Adipose tissue (tissue), 3 donors: Measurements from ENCODE around the gene RNF112. TPM values are rescaled to one million over a fixed set of nuclear protein-coding genes. Genes with fewer than 3 reads are reported as not detected.
"Not testable (repeated sequence)": the region's sequence is repeated elsewhere in the genome, so short reads cannot be mapped to it uniquely, and the experiment has no call there.

Experiments used
- H3K27ac ChIP-seq: one replicate; pipeline ENCODE4 v1.5.1; 2013; ENCODE audit warnings: low read depth, low read length
- WGBS, 3 donors: extraction: QIAGEN DNeasy Blood & Tissue Kit; methylation state at CpG; one replicate each; pipeline ENCODE4 v1.1.7; 2013; 5-methylcytosine and 5-hydroxymethylcytosine counted together
- polyA plus RNA-seq, 3 donors: library from polyadenylated mRNA; stranded (reverse); fragments of 200-250 nt; gene quantifications; one replicate each; pipeline ENCODE4 v1.2.3, GENCODE V29; 2013
- donor health status: healthy with polysubstance abuse.
- donor health status: Bipolar disorder and iron deficiency.
- donor health status: healthy.

Gene RNF112
- polyA plus RNA-seq, 3 donors = 0.54 to 3.6 (median 0.84) TPM

GRCh38 chr17:19424934-19425868, 14.2 kb downstream of the RNF112 start:
- H3K27ac ChIP-seq = no peak overlapping the region
- 56 to 64% (median 63%) methylated on average over 8 of the region's 8 CpGs for WGBS, 3 donors

GRCh38 chr17:19426631-19427030, 15.6 kb downstream of the RNF112 start:
- WGBS, 3 donors = 94 to 97% (median 95%) methylated on average over 5 of the region's 5 CpGs
- no peak overlapping the region for H3K27ac ChIP-seq

GRCh38 chr17:19431691-19432090, 20.7 kb downstream of the RNF112 start:
- 55 to 87% (median 86%) methylated on average over 3 of the region's 3 CpGs for WGBS, 3 donors
- H3K27ac ChIP-seq = no peak overlapping the region

- H3K27ac ChIP-seq = no peak overlapping the region
- 75 to 88% (median 88%) methylated on average over 5 of the region's 5 CpGs for WGBS, 3 donors
These were observed 22.2 kb downstream of the RNF112 start for GRCh38 chr17:19433255-19433654.

GRCh38 chr17:19433727-19434340, 22.8 kb downstream of the RNF112 start:
- 82 to 90% (median 89%) methylated on average over 2 of the region's 2 CpGs for WGBS, 3 donors
- no peak overlapping the region for H3K27ac ChIP-seq

- WGBS, 3 donors = 52 to 80% (median 68%) methylated on average over 1 of the region's 1 CpG
These were observed 29.4 kb downstream of the RNF112 start for GRCh38 chr17:19440421-19440820.

GRCh38 chr17:19441288-19441687, 30.3 kb downstream of the RNF112 start:
- WGBS, 3 donors = 94 to 96% (median 94%) methylated on average over 17 to 22 of the region's 25 CpGs
- H3K27ac ChIP-seq = not testable (repeated sequence)

More at GRCh38 chr17:19440421-19440820, 29.4 kb downstream of the RNF112 start:
- no peak overlapping the region for H3K27ac ChIP-seq

- no peak overlapping the region for H3K27ac ChIP-seq
- 89 to 98% (median 93%) methylated on average over 2 of the region's 2 CpGs for WGBS, 3 donors
These were observed 31.7 kb downstream of the RNF112 start for GRCh38 chr17:19442731-19443130.

- no peak overlapping the region for H3K27ac ChIP-seq
- WGBS, 3 donors = 94 to 100% (median 96%) methylated on average over 1 of the region's 1 CpG
These were observed 32.1 kb downstream of the RNF112 start for GRCh38 chr17:19443148-19443547.

- WGBS, 3 donors = 95 to 99% (median 98%) methylated on average over 2 of the region's 2 CpGs
- no peak overlapping the region for H3K27ac ChIP-seq
These were observed 34.1 kb downstream of the RNF112 start for GRCh38 chr17:19445105-19445504.

GRCh38 chr17:19446577-19446976, 35.5 kb downstream of the RNF112 start:
- WGBS, 3 donors = 69 to 90% (median 87%) methylated on average over 25 to 26 of the region's 26 CpGs
- H3K27ac ChIP-seq = not testable (repeated sequence)

GRCh38 chr17:19447085-19447583, 36.1 kb downstream of the RNF112 start:
- 26 to 29% (median 28%) methylated on average over 3 of the region's 3 CpGs for WGBS, 3 donors
- H3K27ac ChIP-seq = no peak overlapping the region

GRCh38 chr17:19448341-19449268, 37.6 kb downstream of the RNF112 start:
- 26 to 36% (median 31%) methylated on average over 8 of the region's 8 CpGs for WGBS, 3 donors
- H3K27ac ChIP-seq = no peak overlapping the region

GRCh38 chr17:19449656-19450055, 38.6 kb downstream of the RNF112 start:
- no peak overlapping the region for H3K27ac ChIP-seq
- 78 to 90% (median 85%) methylated on average over 4 of the region's 4 CpGs for WGBS, 3 donors

- WGBS, 3 donors = 86 to 90% (median 88%) methylated on average over 3 of the region's 3 CpGs
These were observed 42.3 kb downstream of the RNF112 start for GRCh38 chr17:19453296-19453695.

GRCh38 chr17:19454074-19454473, 43.0 kb downstream of the RNF112 start:
- 80 to 94% (median 85%) methylated on average over 2 of the region's 2 CpGs for WGBS, 3 donors

More at GRCh38 chr17:19453296-19453695, 42.3 kb downstream of the RNF112 start:
- H3K27ac ChIP-seq = no peak overlapping the region

GRCh38 chr17:19456016-19456927, 45.2 kb downstream of the RNF112 start:
- 74 to 88% (median 88%) methylated on average over 6 of the region's 6 CpGs for WGBS, 3 donors
- no peak overlapping the region for H3K27ac ChIP-seq

More at GRCh38 chr17:19454074-19454473, 43.0 kb downstream of the RNF112 start:
- no peak overlapping the region for H3K27ac ChIP-seq
